HFFc6 (cell line): ENCODE data around the gene AP1AR. TPM values are rescaled to one million over a fixed set of nuclear protein-coding genes. Genes with fewer than 3 reads are reported as not detected.
A peak's percentile ranks its signal among the peaks of the same experiment; 100 is the strongest.

ENCODE experiments used
- DNase-seq: peaks from one replicate; pipeline ENCODE4 v3.0.0-alpha.2; 2018
- H3K27ac Mint-ChIP-seq: 2 replicates; pipeline ENCODE4 v1.8.0; 2020; ENCODE audit warnings: mild to moderate bottlenecking, mixed read lengths
- H3K27me3 Mint-ChIP-seq: 2 replicates; pipeline ENCODE4 v1.8.0; 2021; ENCODE audit warnings: mild to moderate bottlenecking, moderate library complexity, mixed read lengths; ENCODE audit not compliant: insufficient read depth
- H3K36me3 Mint-ChIP-seq: 2 replicates; pipeline ENCODE4 v1.8.0; 2021; ENCODE audit warnings: low read depth, mixed read lengths
- H3K4me1 Mint-ChIP-seq: 2 replicates; pipeline ENCODE4 v1.8.0; 2020; ENCODE audit warnings: low read depth, mixed read lengths
- H3K4me3 Mint-ChIP-seq: 2 replicates; pipeline ENCODE4 v1.8.0; 2020; ENCODE audit warnings: mild to moderate bottlenecking, moderate library complexity, mixed read lengths
- H3K9me3 Mint-ChIP-seq: 2 replicates; pipeline ENCODE4 v1.8.0; 2020; ENCODE audit warnings: mild to moderate bottlenecking, mixed read lengths
- total RNA-seq, 6 experiments: library from RNA; stranded (reverse); fragmentation: NEBNext Ultra II Directional; extraction: Animal tissue kit (Norgen Biotek cat#: 25700); gene quantifications; 2 replicates in 1 of 6; 3 replicates in 5 of 6; pipeline ENCODE4 v1.2.3, GENCODE V29; 2021
- TF ChIP-seq, protein P1 (sequence below): fragments of 200-600 bp; sonication (generic); IDR thresholded peaks from 2 replicates; pipeline ENCODE4 v1.5.0; 2021; ENCODE audit warnings: antibody characterized with exemption, mild to moderate bottlenecking

The AP1AR gene
- total RNA-seq, 6 experiments from 2014 or later: 8.7 to 15.6 (median 11.4) TPM

DNA sequence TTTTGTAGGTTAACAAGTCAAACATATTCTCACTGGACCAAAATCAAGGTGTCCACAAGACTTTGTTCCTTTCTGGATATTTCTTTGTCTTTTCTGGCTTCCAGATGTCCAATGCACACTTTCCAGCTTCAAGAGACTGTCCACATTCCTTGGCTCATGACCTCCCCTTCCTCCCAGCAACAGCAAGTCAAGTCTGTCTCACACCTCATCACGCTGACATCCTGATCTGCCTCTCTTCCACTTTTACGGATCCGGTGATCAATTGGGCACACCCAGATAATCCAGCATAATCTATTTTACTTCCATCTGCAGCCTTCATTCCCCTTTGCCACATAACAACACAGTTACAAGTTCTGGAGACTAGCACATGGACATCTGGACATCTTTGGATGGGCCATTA lies 44.5 kb downstream of the AP1AR start:
- H3K27me3 Mint-ChIP-seq: no peaks in the 10 kb centered on the region
- no peak for DNase-seq
- TF ChIP-seq, protein P1, sequence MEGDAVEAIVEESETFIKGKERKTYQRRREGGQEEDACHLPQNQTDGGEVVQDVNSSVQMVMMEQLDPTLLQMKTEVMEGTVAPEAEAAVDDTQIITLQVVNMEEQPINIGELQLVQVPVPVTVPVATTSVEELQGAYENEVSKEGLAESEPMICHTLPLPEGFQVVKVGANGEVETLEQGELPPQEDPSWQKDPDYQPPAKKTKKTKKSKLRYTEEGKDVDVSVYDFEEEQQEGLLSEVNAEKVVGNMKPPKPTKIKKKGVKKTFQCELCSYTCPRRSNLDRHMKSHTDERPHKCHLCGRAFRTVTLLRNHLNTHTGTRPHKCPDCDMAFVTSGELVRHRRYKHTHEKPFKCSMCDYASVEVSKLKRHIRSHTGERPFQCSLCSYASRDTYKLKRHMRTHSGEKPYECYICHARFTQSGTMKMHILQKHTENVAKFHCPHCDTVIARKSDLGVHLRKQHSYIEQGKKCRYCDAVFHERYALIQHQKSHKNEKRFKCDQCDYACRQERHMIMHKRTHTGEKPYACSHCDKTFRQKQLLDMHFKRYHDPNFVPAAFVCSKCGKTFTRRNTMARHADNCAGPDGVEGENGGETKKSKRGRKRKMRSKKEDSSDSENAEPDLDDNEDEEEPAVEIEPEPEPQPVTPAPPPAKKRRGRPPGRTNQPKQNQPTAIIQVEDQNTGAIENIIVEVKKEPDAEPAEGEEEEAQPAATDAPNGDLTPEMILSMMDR: no peak
- H3K4me3 Mint-ChIP-seq: no peak overlapping the region
- H3K36me3 Mint-ChIP-seq: peaks cover 20% of the 10 kb centered on the region
- peaks cover 53% of the 10 kb centered on the region for H3K4me1 Mint-ChIP-seq
- no peak overlapping the region for H3K27ac Mint-ChIP-seq
- no peaks in the 10 kb centered on the region for H3K9me3 Mint-ChIP-seq

DNA sequence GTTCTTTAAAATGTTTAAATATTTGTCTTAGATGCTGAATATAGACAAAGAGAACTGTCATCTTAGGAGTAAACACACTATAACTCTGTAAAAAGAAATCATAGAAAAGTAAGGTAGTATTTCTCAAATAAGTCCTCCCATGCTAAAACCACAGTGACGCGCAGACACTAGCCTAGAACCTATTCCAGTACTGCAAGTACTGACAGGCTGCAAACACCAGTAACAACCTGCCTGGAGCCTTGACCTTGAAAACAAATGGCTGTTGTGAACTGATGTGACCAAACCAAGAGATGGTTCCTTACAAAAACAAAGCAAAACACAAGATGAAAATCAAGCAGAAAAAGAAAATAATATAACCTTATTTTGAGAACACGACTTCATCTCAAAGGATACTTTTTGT lies 45.6 kb downstream of the AP1AR start:
- Mint-ChIP-seq H3K4me3 (no peak overlapping the region), H3K27me3 (no peaks in the 10 kb centered on the region), H3K36me3 (peaks cover 12% of the 10 kb centered on the region), H3K4me1 (peaks cover 42% of the 10 kb centered on the region), H3K9me3 (no peaks in the 10 kb centered on the region), H3K27ac (no peak overlapping the region)
- TF ChIP-seq, protein P1: no peak
- DNase-seq: no peak

DNA sequence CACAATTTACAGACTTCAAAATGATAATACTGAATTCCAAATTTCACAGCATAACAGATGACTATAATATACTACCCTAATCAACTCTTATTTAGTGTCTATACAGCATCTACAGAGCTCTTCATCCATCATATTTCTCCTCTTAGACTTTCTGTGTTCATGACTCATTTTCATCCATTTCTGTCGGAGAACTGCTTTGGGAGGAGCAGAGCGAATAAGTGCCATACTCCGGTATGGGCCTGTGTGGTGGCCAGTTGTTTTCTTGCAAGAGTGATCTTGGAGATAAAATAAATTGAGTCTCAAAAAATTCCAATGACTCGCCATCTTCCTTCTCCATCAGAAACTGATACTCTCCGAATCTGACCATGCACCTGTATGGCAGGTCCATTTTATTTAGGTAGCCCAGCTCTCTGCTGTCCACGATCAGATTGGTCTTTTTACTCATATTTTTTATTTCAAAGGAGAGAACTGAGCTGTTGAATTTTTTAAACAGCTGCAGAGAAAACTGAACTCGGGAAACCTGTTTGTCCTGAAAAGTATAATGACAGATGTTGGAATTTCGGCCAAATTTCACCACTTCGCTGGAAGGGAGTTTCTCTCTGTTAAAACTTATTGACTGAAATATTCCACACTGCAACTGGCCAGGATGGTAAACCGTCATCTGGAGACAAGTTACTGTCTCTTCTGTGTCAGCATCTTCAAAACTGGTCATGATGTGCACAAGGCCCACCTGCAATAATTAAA lies 46.3 kb downstream of the AP1AR start:
- H3K4me1 Mint-ChIP-seq: peaks cover 39% of the 10 kb centered on the region
- TF ChIP-seq, protein P1: no peak
- H3K4me3 Mint-ChIP-seq: no peak overlapping the region
- H3K27me3 Mint-ChIP-seq: no peaks in the 10 kb centered on the region
- peaks cover 6% of the 10 kb centered on the region; the same call in 1 of the 2 replicates for H3K36me3 Mint-ChIP-seq
- no peak overlapping the region; the same call in 1 of the 2 replicates for H3K27ac Mint-ChIP-seq
- H3K9me3 Mint-ChIP-seq: no peaks in the 10 kb centered on the region
- peak; percentile 13 for DNase-seq

DNA sequence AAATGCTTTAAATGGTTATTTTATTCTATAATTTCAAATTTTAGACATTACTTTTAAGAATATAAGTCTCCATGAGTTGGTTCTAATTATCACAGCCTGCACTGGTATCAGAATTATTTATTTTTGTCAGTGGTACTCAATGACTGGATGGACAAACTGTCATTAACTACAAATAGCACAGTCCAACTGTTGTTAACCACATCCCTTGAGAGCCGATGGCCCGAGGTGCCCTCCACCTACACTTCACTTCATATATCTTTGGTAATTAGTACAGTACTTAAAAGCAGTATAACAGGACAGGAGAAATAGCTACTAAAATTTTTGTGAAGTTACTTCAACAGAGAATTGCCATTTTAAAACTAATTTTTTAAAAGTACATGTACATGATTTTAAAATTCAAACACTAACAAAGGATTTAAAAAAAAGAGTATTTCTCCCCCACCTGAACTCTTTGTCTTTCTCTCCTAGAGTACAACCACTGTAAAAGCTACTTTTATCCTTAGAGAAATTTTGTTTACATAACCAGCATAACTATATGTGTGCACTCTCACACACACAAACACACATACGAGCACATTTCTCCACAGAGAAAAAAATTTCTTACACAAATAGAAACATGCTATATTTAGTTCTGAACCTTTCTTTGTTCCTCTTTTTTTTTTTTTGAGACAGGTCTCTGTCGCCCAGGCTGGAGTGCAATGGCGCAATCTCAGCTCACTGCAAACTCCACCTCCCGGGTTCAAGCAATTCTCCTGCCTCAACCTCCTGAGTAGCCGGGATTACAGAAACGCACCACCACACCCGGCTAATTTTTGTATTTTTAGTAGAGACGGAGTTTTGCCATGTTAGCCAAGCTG lies 47.7 kb downstream of the AP1AR start:
- no peak for DNase-seq
- TF ChIP-seq, protein P1: no peak
- no peak overlapping the region for H3K4me3 Mint-ChIP-seq
- H3K9me3 Mint-ChIP-seq: no peaks in the 10 kb centered on the region
- peaks cover 6% of the 10 kb centered on the region; the same call in 1 of the 2 replicates for H3K36me3 Mint-ChIP-seq
- no peak overlapping the region for H3K27ac Mint-ChIP-seq
- peaks cover 2% of the 10 kb centered on the region; the same call in 1 of the 2 replicates for H3K27me3 Mint-ChIP-seq
- H3K4me1 Mint-ChIP-seq: peaks cover 39% of the 10 kb centered on the region

DNA sequence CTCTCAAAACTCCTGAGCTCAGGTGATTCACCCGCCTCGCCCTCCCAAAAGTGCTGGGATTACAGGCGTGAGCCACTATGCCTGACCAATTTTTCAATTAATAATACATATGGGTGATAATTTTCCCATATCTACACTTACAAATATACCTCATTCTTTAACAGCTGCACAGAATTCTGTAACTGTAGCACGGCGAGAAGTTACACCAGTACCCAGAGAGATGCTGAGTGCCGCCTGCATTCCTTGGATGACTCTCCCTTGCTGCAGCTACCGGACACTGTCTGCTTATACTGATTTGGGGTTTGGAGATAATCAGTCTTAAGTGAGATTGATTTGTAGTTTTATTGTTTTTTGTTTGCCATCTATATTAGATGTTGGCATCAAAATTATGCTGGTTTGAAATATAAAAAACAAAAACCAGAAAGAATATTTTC lies 48.3 kb downstream of the AP1AR start:
- H3K36me3 Mint-ChIP-seq: peaks cover 6% of the 10 kb centered on the region; the same call in 1 of the 2 replicates
- H3K27me3 Mint-ChIP-seq: peaks cover 2% of the 10 kb centered on the region; the same call in 1 of the 2 replicates
- TF ChIP-seq, protein P1: no peak

More for the DNA sequence above, 48.3 kb downstream of the AP1AR start:
- no peaks in the 10 kb centered on the region for H3K9me3 Mint-ChIP-seq
- H3K27ac Mint-ChIP-seq: no peak overlapping the region
- no peak for DNase-seq
- H3K4me3 Mint-ChIP-seq: no peak overlapping the region
- H3K4me1 Mint-ChIP-seq: peaks cover 45% of the 10 kb centered on the region
